GM12878 (cell line): Measurements from ENCODE around the gene SCGB1A1. TPM values are rescaled to one million over a fixed set of nuclear protein-coding genes. Genes with fewer than 3 reads are reported as not detected.

ENCODE experiments used
- ATAC-seq: fragments of 200-7000 bp; cut with Tn5 transposase; 3 replicates; pipeline ENCODE4 v1.9.1; 2020; ENCODE audit warnings: mild to moderate bottlenecking, moderate library complexity
- BruUV-seq: library from RNA; stranded (reverse); fragments of 400-500 nt; replicated peaks from 2 replicates; lab custom pipeline; 2021; lab: Mats Ljungman, UMichigan
- CTCF ChIA-PET: fragments of 300-600 bp; sonication (Branson Sonifier 250); formaldehyde crosslinking; extraction: SDS; loops from one replicate; lab custom pipeline; 2021; ENCODE audit warnings: inconsistent platforms; lab: Yijun Ruan, JAX
- POLR2A ChIA-PET: fragments of 350-600 bp; formaldehyde crosslinking; extraction: SDS; loops from one replicate; lab custom pipeline; 2021; ENCODE audit warnings: inconsistent platforms; lab: Charles Lee
- RAD21 ChIA-PET: fragments of 300-600 bp; sonication (Branson Sonifier 250); formaldehyde crosslinking; loops from one replicate; lab custom pipeline; 2023; ENCODE audit warnings: antibody characterized with exemption; ENCODE audit not compliant: unreplicated experiment; lab: Charles Lee
- SMC1A ChIA-PET: fragments of 300-600 bp; sonication (Branson Sonifier 250); formaldehyde crosslinking; loops from one replicate; lab custom pipeline; 2023; ENCODE audit not compliant: unreplicated experiment, uncharacterized antibody; lab: Charles Lee
- DNase-seq: peaks from one replicate; pipeline ENCODE4 v3.0.0-alpha.2; 2011; ENCODE audit warnings: low read depth, low spot score
- FAIRE-seq: peaks from 3 replicates; lab custom pipeline; 2011; peaks lifted over from hg19 to GRCh38; lab: Jason Lieb, UNC
- H2AFZ ChIP-seq: 2 replicates; pipeline ENCODE4 v1.6.0; 2011; ENCODE audit warnings: low read depth, low read length, control low read depth; ENCODE audit not compliant: control insufficient read depth
- H3K27ac ChIP-seq: 2 replicates; pipeline ENCODE4 v1.5.1; 2011; ENCODE audit warnings: control low read depth; ENCODE audit not compliant: control insufficient read depth, insufficient read depth
- H3K27me3 ChIP-seq, 2 experiments: replicated peaks in 1 of 2; 2 replicates each; pipeline versions ENCODE4 v1.6.0 to v1.6.1; 2011; ENCODE audit warnings: low read length in 1 of 2; ENCODE audit not compliant: control insufficient read depth in 2 of 2, insufficient read depth in 2 of 2
- H3K36me3 ChIP-seq, 2 experiments: 2 replicates each; pipeline ENCODE4 v1.5.1; 2011; ENCODE audit warnings: low read length in 1 of 2; ENCODE audit not compliant: control insufficient read depth in 2 of 2, insufficient read depth in 2 of 2
- H3K4me1 ChIP-seq: 2 replicates; pipeline ENCODE4 v1.6.1; 2011; ENCODE audit warnings: mild to moderate bottlenecking, low read length, moderate library complexity, mixed read lengths; ENCODE audit not compliant: control insufficient read depth, insufficient read depth
- H3K4me2 ChIP-seq: 2 replicates; pipeline ENCODE4 v1.6.0; 2011; ENCODE audit warnings: control low read depth; ENCODE audit not compliant: control insufficient read depth, insufficient read depth
- H3K4me3 ChIP-seq: fragments of 200-600 bp; sonication (generic); 2 replicates; pipeline ENCODE4 v1.5.1; 2016
- H3K79me2 ChIP-seq: 2 replicates; pipeline ENCODE4 v1.6.0; 2011; ENCODE audit warnings: low read length; ENCODE audit not compliant: control insufficient read depth, insufficient read depth
- H3K9ac ChIP-seq: 2 replicates; pipeline ENCODE4 v1.8.0; 2011; ENCODE audit warnings: low read length, control low read depth, mixed read lengths; ENCODE audit not compliant: control insufficient read depth, insufficient read depth
- H3K9me3 ChIP-seq: replicated peaks from 3 replicates; pipeline ENCODE4 v1.5.1; 2011; ENCODE audit warnings: mild to moderate bottlenecking, low read length; ENCODE audit not compliant: control insufficient read depth, insufficient read depth
- H4K20me1 ChIP-seq: 2 replicates; pipeline ENCODE4 v1.6.0; 2011; ENCODE audit not compliant: control insufficient read depth, insufficient read depth
- ASH2L ChIP-seq: fragments of 300-600, 200-600 bp; sonication (generic); IDR thresholded peaks from 2 replicates; pipeline ENCODE4 v1.6.1; 2017; ENCODE audit warnings: low read depth, mild to moderate bottlenecking, borderline replicate concordance
- BCL3 ChIP-seq: IDR thresholded peaks from 2 replicates; pipeline ENCODE4 v1.6.1; 2011; ENCODE audit warnings: borderline replicate concordance, low read depth, mild to moderate bottlenecking, moderate library complexity, low read length; ENCODE audit not compliant: insufficient read depth, poor library complexity, severe bottlenecking
- GATAD2B ChIP-seq: fragments of 450-650 bp; conservative IDR thresholded peaks from 2 replicates; pipeline ENCODE4 v1.6.1; 2017; ENCODE audit warnings: low read depth, mild to moderate bottlenecking, moderate library complexity
- IKZF2 ChIP-seq, 2 experiments: fragments of 450-650 bp; IDR thresholded peaks; 2 replicates each; pipeline ENCODE4 v1.6.1; 2017; ENCODE audit warnings: mild to moderate bottlenecking in 2 of 2, moderate library complexity in 2 of 2
- SIN3A ChIP-seq: IDR thresholded peaks from 2 replicates; pipeline ENCODE4 v1.6.1; 2012; ENCODE audit warnings: low read depth, low read length, improper control_type of control experiment
- SIX5 ChIP-seq: IDR thresholded peaks from 2 replicates; pipeline ENCODE4 v1.6.1; 2011; ENCODE audit warnings: mild to moderate bottlenecking, low read depth, low read length, moderate library complexity; ENCODE audit not compliant: severe bottlenecking
- TBL1XR1 ChIP-seq: IDR thresholded peaks from 2 replicates; pipeline ENCODE4 v1.6.1; 2012; ENCODE audit warnings: low read depth, low read length, improper control_type of control experiment
- YY1 ChIP-seq: IDR thresholded peaks from 2 replicates; pipeline ENCODE4 v1.6.1; 2011; ENCODE audit warnings: low read depth, mild to moderate bottlenecking, low read length
- ZNF622 ChIP-seq: fragments of 450-650 bp; IDR thresholded peaks from 2 replicates; pipeline ENCODE4 v1.6.1; 2017; ENCODE audit warnings: mild to moderate bottlenecking, inconsistent platforms
- WGBS: methylation state at CpG from one replicate; pipeline ENCODE4 v1.1.6; 2016; ENCODE audit warnings: low lambda C conversion rate; ENCODE audit not compliant: insufficient replicate concordance, insufficient coverage; ENCODE audit errors: missing lambda C conversion rate; 5-methylcytosine and 5-hydroxymethylcytosine counted together
- in situ Hi-C: fragments of 300-500 bp; cut with MboI; formaldehyde crosslinking; loops from 9 replicates; pipeline ENCODE4 v1.14.3; 2018; ENCODE audit warnings: mixed read lengths
- intact Hi-C: fragments of 100-400 bp; cut with micrococcal nuclease; formaldehyde crosslinking; loops from one replicate; pipeline ENCODE4 v1.14.2; 2022; ENCODE audit not compliant: unreplicated experiment
- polyA plus RNA-seq, 11 experiments: library from polyadenylated mRNA; depleted of rRNA in 4 of 11; unstranded in 6 of 11; stranded (reverse) in 5 of 11; fragments of >200 nt; fragmentation: Nextera tagmentation in 4 of 11; fragmentation: Illumina TruSeq in 1 of 11; extraction: Ambion mirVana in 4 of 11; extraction: Trizol in 1 of 11; gene quantifications; 1 replicate in 1 of 11; 2 replicates in 10 of 11; pipeline versions ENCODE4 v1.2.1 to v1.2.3, GENCODE V29; 2011 to 2016; ENCODE audit warnings: inconsistent platforms in 2 of 11, missing spikeins in 2 of 11, low read depth in 1 of 11
- total RNA-seq, 4 experiments: library from RNA; depleted of rRNA in 3 of 4; stranded (reverse); fragments of >200 nt in 3 of 4; fragmentation: Illumina TruSeq in 1 of 4; extraction: Trizol in 1 of 4; gene quantifications; 2 replicates each; pipeline versions ENCODE4 v1.2.1 to v1.2.3, GENCODE V29; 2013 to 2021
- TF ChIP-seq, protein P1 (sequence below): fragments of 450-650 bp; conservative IDR thresholded peaks from 2 replicates; pipeline ENCODE4 v1.6.1; 2017; ENCODE audit warnings: mild to moderate bottlenecking, moderate library complexity

SCGB1A1 gene
- total and polyA plus RNA-seq, 10 of the 15 experiments (the other 5 are each of a cell fraction or from before 2014, with no cell fraction given) = not detected

DNA sequence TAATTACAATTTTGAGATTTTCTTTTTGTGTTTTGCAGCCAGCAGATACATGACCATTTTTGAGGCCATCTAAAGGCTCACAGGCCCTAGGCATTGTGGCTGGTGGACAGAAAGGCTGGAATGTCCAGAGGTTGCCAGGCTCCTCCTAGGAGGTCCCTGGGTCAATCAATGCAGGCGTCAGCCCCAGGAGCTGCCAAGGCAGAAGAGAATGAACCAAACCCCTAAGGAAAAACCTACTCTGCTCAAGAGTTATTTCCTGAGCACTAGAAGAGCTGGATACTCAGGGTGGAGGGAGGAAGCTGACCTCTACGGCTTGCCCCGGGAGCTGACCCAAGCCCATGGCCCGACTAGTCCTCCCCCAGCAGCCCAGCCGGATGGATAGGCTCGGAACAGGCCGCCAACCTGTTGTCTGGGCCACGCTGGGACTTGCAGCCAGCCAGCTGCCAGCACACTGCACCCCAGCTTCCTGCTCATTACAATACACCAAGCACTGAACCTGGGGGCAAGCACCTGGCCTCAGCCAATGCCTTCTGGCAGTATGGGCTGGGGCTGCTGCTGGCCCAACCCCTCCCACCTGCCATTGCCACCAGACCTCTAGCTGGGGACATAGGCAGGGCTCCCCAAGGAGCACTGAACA, 5.7 kb upstream of the SCGB1A1 start (continued):
- TF ChIP-seq, protein P1, sequence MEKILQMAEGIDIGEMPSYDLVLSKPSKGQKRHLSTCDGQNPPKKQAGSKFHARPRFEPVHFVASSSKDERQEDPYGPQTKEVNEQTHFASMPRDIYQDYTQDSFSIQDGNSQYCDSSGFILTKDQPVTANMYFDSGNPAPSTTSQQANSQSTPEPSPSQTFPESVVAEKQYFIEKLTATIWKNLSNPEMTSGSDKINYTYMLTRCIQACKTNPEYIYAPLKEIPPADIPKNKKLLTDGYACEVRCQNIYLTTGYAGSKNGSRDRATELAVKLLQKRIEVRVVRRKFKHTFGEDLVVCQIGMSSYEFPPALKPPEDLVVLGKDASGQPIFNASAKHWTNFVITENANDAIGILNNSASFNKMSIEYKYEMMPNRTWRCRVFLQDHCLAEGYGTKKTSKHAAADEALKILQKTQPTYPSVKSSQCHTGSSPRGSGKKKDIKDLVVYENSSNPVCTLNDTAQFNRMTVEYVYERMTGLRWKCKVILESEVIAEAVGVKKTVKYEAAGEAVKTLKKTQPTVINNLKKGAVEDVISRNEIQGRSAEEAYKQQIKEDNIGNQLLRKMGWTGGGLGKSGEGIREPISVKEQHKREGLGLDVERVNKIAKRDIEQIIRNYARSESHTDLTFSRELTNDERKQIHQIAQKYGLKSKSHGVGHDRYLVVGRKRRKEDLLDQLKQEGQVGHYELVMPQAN = no peak
- TF ChIP-seq ASH2L (no peak), SIX5 (no peak), TBL1XR1 (no peak)

DNA sequence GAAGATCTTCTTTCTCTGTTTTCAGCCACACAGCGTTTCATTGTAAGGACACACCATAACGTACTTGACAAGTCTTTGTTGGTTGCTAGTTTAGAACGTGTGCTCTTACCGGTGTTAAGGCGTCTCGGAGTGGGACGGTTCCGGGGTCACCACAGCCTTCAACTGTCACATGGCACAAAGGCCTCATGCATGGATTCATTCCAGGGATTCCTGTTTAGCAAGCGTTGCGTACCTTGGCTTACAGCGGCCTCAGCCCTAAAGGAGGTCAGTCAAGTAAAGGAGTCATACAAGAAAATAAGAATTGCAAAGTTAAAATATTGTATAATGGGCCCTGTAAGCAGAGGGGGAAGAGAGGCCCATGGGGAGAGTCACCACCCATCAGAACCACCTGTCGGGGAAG, 2.2 kb upstream of the SCGB1A1 start:
- no peaks in the 10 kb centered on the region for H3K4me1 ChIP-seq
- H3K27me3 ChIP-seq = peaks cover 0 to 1% of the 10 kb centered on the region in 2 experiments; a peak in 3 of 4 replicates
- TF ChIP-seq SIN3A (no peak), YY1 (no peak), BCL3 (no peak), IKZF2 (IDR thresholded peaks at IDR 0.05) (no peak), GATAD2B (no peak), ZNF622 (no peak)
- TF ChIP-seq, all 136 proteins: peak for 0
- ChIA-PET RAD21 (interaction anchor here (0.8 kb wide), 1 partner anchor 126 kb away, joined by 3 read pairs; no protein-coding TSS in a partner anchor), SMC1A (no interaction called here), POLR2A (interaction anchor here (0.7 kb wide), 1 partner anchor 135 kb away, joined by 5 read pairs; no protein-coding TSS in a partner anchor), CTCF (interaction anchor here (0.9 kb wide), 1 partner anchor 11 kb away, joined by 4 read pairs; no protein-coding TSS in a partner anchor)
- ATAC-seq = no peak
- Histone ChIP-seq H3K79me2 (no peaks in the 10 kb centered on the region), H2AFZ (no peak overlapping the region), H4K20me1 (no peaks in the 10 kb centered on the region), H3K4me2 (no peak overlapping the region), H3K36me3 (no peaks in the 10 kb centered on the region), H3K4me3 (no peak overlapping the region), H3K27ac (no peak overlapping the region), H3K9me3 (no peaks in the 10 kb centered on the region), H3K9ac (no peak overlapping the region)
- no peak for FAIRE-seq
- in situ Hi-C loops (no loop called here), intact Hi-C loops (no loop called here)
- 72% methylated on average over 12 of the region's 12 CpGs for WGBS
- no TSS peak for BruUV-seq
- no peak for DNase-seq
